PC-9 (cell line): ENCODE data around the gene ATP8A1. TPM values are rescaled to one million over a fixed set of nuclear protein-coding genes. Genes with fewer than 3 reads are reported as not detected.

ENCODE experiments used
- BruUV-seq: library from RNA; stranded (reverse); fragments of 400-500 nt; replicated peaks from 2 replicates; lab custom pipeline; 2021; lab: Mats Ljungman, UMichigan
- CTCF ChIA-PET: fragments of 300-600 bp; sonication (Branson Sonifier 250); formaldehyde crosslinking; loops from one replicate; lab custom pipeline; 2022; ENCODE audit warnings: antibody characterized with exemption; lab: Charles Lee
- POLR2A ChIA-PET: fragments of 300-600 bp; sonication (Branson Sonifier 250); formaldehyde crosslinking; loops from one replicate; lab custom pipeline; 2022; ENCODE audit warnings: antibody characterized with exemption; ENCODE audit not compliant: unreplicated experiment; lab: Charles Lee
- DNase-seq, 2 experiments: peaks; one replicate each; pipeline versions ENCODE4 v3.0.0 to v3.0.0-alpha.2; 2015 to 2022; ENCODE audit warnings: mixed read lengths in 1 of 2
- H2AFZ ChIP-seq: fragments of 200-600 bp; sonication (generic); 2 replicates; pipeline ENCODE4 v1.8.1; 2017; ENCODE audit warnings: antibody characterized with exemption
- H3F3A ChIP-seq: fragments of 200-600 bp; sonication (generic); 2 replicates; pipeline ENCODE4 v1.8.1; 2017; ENCODE audit warnings: antibody characterized with exemption, mild to moderate bottlenecking, low read depth; ENCODE audit not compliant: insufficient read depth
- H3K27ac ChIP-seq: fragments of 200-600 bp; sonication (generic); 2 replicates; pipeline ENCODE4 v1.6.1; 2016; ENCODE audit warnings: mixed run types
- H3K27me3 ChIP-seq: fragments of 200-600 bp; sonication (generic); 2 replicates; pipeline ENCODE4 v1.6.1; 2016; ENCODE audit warnings: low read depth, mixed run types; ENCODE audit not compliant: insufficient read depth
- H3K36me3 ChIP-seq: fragments of 200-600 bp; sonication (generic); 2 replicates; pipeline ENCODE4 v1.6.1; 2016; ENCODE audit warnings: low read depth, mixed run types
- H3K4me1 ChIP-seq: fragments of 200-600 bp; sonication (generic); replicated peaks from 2 replicates; pipeline ENCODE4 v1.6.1; 2016; ENCODE audit warnings: mixed run types; ENCODE audit not compliant: insufficient read depth
- H3K4me2 ChIP-seq: fragments of 200-600 bp; sonication (generic); 2 replicates; pipeline ENCODE4 v1.6.1; 2017; ENCODE audit warnings: mixed run types
- H3K4me3 ChIP-seq: fragments of 200-600 bp; sonication (generic); 2 replicates; pipeline ENCODE4 v1.6.1; 2016; ENCODE audit warnings: mixed run types
- H3K79me2 ChIP-seq: fragments of 200-600 bp; sonication (generic); 2 replicates; pipeline ENCODE4 v1.6.1; 2017; ENCODE audit warnings: low read depth, mixed run types
- H3K9me2 ChIP-seq: fragments of 200-600 bp; sonication (generic); 2 replicates; pipeline ENCODE4 v1.8.1; 2017; ENCODE audit warnings: mild to moderate bottlenecking; ENCODE audit not compliant: insufficient read depth
- H3K9me3 ChIP-seq: fragments of 200-600 bp; sonication (generic); 2 replicates; pipeline ENCODE4 v1.8.1; 2016; ENCODE audit warnings: low read depth; ENCODE audit not compliant: insufficient read depth
- H4K20me1 ChIP-seq: fragments of 200-600 bp; sonication (generic); 2 replicates; pipeline ENCODE4 v1.8.1; 2017; ENCODE audit not compliant: insufficient read depth
- CTCF ChIP-seq: fragments of 200-600 bp; sonication (generic); conservative IDR thresholded peaks from 2 replicates; pipeline ENCODE4 v1.6.1; 2017; ENCODE audit warnings: mixed run types, antibody characterized with exemption, mild to moderate bottlenecking, moderate library complexity
- EZH2 ChIP-seq: fragments of 200-600 bp; sonication (generic); IDR thresholded peaks from 2 replicates; pipeline ENCODE4 v1.8.0; 2017; ENCODE audit warnings: antibody characterized with exemption, low read depth
- intact Hi-C: fragments of 100-400 bp; cut with micrococcal nuclease; formaldehyde crosslinking; loops from one replicate; pipeline ENCODE4 v1.10.0; 2022; ENCODE audit not compliant: unreplicated experiment
- total RNA-seq: library from RNA; stranded (reverse); gene quantifications from 2 replicates; pipeline ENCODE4 v1.2.3, GENCODE V29; 2021

ATP8A1 gene
- total RNA-seq, 1 experiment from 2014 or later, result not detected

GRCh38 chr4:42566835-42567234 is 90.1 kb downstream of the ATP8A1 start:
- H3F3A ChIP-seq, result no peaks in the 10 kb centered on the region
- BruUV-seq, result no TSS peak
- no peaks in the 10 kb centered on the region for H3K9me2 ChIP-seq
- intact Hi-C loops, result no loop called here
- no peak overlapping the region for H3K4me2 ChIP-seq
- DNase-seq, result no peak
- no peaks in the 10 kb centered on the region for H3K36me3 ChIP-seq
- no peaks in the 10 kb centered on the region; the same call in 1 of the 2 replicates for H3K9me3 ChIP-seq
- H3K27me3 ChIP-seq, result no peaks in the 10 kb centered on the region; the same call in 1 of the 2 replicates
- H3K4me1 ChIP-seq, result no peaks in the 10 kb centered on the region
- ChIA-PET CTCF (no interaction called here), POLR2A (no interaction called here)
- no peaks in the 10 kb centered on the region for H4K20me1 ChIP-seq
- H2AFZ ChIP-seq, result no peak overlapping the region
- H3K27ac ChIP-seq, result no peak overlapping the region
- H3K4me3 ChIP-seq, result no peak overlapping the region
- TF ChIP-seq CTCF, result no peak
- TF ChIP-seq EZH2, result no peak
- no peaks in the 10 kb centered on the region for H3K79me2 ChIP-seq

DNA sequence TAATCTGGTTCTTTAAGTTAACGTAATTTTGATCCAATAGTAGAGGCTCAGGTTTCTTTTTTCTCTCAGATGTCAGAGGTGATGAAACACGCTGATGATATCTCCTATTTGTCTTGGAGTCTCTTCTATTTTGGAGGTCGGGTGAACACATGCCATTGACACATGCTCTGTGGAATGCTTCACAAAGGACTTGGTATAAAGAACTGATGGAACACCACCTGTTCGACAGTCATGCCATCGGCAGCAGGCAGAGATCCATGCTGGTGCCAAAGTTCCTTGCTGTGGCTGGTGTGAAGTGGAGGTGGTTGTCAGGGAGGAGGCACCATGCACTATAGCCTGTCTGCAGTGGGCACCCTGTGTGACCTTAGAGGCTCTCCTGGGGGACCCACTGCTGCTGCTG is 94.9 kb downstream of the ATP8A1 start:
- H4K20me1 ChIP-seq, result no peaks in the 10 kb centered on the region
- H2AFZ ChIP-seq, result no peak overlapping the region
- no peaks in the 10 kb centered on the region for H3K4me1 ChIP-seq
- DNase-seq, result no peak
- no peaks in the 10 kb centered on the region for H3K79me2 ChIP-seq
- no peaks in the 10 kb centered on the region for H3K9me2 ChIP-seq
- no peaks in the 10 kb centered on the region; the same call in 1 of the 2 replicates for H3K27me3 ChIP-seq
- H3K4me3 ChIP-seq, result no peak overlapping the region
- TF ChIP-seq EZH2 (no peak), CTCF (no peak)
- no peaks in the 10 kb centered on the region for H3F3A ChIP-seq
- H3K36me3 ChIP-seq, result no peaks in the 10 kb centered on the region
- CTCF ChIA-PET, result no interaction called here
- H3K27ac ChIP-seq, result no peak overlapping the region
- H3K4me2 ChIP-seq, result no peak overlapping the region
- POLR2A ChIA-PET, result no interaction called here
- H3K9me3 ChIP-seq, result no peaks in the 10 kb centered on the region; the same call in 1 of the 2 replicates
- intact Hi-C loops, result no loop called here
- no TSS peak for BruUV-seq

DNA sequence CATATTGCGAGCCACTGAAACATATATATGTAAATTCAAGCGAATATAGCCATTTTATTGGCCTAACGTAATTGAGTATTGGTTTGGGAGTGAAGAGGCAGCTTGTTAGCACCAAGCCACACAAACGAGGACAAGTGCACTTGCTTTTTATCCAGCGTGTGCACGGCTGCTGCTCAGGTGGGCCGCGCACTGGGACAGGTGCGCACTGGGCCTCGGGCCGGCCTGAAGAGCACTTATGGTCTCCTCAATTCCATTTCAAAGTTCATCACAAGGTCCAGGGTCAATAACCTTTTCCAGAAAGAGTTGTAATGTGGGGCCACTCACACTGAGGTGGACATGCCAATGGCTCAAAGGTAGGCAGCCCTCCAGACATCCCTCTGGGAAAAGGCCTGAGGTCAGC is 95.9 kb downstream of the ATP8A1 start:
- no peaks in the 10 kb centered on the region for H3K9me2 ChIP-seq
- H4K20me1 ChIP-seq, result no peaks in the 10 kb centered on the region
- H3K27ac ChIP-seq, result no peak overlapping the region
- H3K9me3 ChIP-seq, result no peaks in the 10 kb centered on the region; the same call in 1 of the 2 replicates
- intact Hi-C loops, result no loop called here
- H3K36me3 ChIP-seq, result no peaks in the 10 kb centered on the region
- H3K79me2 ChIP-seq, result no peaks in the 10 kb centered on the region
- DNase-seq, result no peak
- ChIA-PET POLR2A (no interaction called here), CTCF (no interaction called here)
- H3K27me3 ChIP-seq, result no peaks in the 10 kb centered on the region; the same call in 1 of the 2 replicates
- H3F3A ChIP-seq, result no peaks in the 10 kb centered on the region
- no peak overlapping the region for H2AFZ ChIP-seq
- no peak overlapping the region for H3K4me3 ChIP-seq
- TF ChIP-seq CTCF (no peak), EZH2 (no peak)
- BruUV-seq, result no TSS peak
- H3K4me1 ChIP-seq, result no peaks in the 10 kb centered on the region
- no peak overlapping the region for H3K4me2 ChIP-seq
